Medulla oblongata (tissue), 1 donor: Measurements from ENCODE around the gene CETN3.
"Not testable (repeated sequence)": the region's sequence is repeated elsewhere in the genome, so short reads cannot be mapped to it uniquely, and the experiment has no call there.

Source experiments
- DNase-seq: peaks from one replicate; pipeline ENCODE4 v3.0.0-alpha.2; 2015; ENCODE audit errors: extremely low spot score

Gene CETN3

DNA sequence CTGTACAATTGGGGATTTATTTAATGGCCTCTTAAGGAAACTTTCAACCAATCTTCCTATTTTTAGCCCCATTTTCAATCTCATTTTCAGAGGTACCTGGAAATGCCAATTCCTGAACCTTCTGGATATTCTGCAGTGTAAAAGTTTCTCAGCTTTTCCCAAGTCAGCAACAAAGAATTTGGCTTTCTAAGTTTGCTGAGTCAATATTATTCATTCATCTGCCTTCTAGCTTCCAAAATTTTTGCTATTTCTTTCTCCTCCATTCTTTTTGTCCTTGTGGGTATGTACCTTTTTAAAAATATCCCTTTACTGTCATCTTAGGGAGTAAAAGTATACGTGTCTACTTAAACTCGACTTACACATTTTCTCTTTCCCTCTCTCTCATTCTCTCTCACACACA is 25.7 kb downstream of the CETN3 start:
- no peak for DNase-seq

DNA sequence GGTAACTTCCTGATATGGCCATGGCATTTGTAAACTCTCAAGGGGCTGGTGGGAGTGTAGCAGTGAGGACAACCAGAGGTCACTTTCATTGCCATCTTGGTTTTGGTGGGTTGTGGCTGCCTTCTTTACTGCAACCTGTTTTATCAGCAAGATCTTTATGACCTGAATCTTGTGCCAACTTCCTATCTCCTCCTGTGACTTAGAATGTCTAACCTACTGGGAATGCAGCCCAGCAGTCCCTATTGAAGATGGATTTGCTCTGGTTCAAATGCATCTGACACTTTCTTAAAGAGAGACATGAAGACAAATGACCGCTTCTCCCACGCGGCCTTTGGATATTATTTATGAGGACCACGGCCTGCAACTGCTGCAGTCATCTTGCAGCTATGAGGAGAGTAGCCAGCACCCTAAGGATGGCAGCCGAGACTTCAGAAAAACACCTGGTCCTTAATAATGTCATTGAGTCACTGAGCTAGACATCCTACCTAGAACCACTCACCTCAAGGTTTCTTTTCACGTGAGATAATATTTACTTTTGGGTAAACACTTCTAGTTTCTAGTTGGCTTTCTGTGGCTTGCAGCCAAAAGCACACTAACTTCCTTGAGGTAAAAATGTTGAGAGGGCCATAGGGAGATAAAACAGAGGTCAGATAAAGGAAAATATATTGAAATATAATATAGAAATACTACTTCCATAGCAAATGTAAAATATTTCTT is 28.2 kb downstream of the CETN3 start:
- no peak for DNase-seq

DNA sequence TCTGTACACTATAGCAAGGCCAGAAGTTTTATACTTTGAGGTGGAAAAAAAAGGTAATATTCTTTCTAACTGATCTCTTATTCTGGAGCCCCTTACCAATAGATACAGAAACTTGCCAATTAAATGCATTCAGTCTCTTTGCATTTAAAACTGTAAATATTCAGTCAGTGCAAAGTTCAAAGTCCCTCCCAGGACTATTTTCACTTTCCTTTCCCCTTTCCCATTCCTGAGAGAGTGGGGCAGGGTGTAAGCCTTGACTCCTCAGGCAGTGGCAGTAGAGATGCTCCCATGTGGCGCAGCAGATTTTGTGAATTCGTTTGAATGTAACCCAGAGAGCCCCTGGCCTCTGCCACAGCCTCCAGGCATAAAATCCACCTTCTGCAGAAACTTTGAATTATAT is 29.9 kb downstream of the CETN3 start:
- no peak for DNase-seq

DNA sequence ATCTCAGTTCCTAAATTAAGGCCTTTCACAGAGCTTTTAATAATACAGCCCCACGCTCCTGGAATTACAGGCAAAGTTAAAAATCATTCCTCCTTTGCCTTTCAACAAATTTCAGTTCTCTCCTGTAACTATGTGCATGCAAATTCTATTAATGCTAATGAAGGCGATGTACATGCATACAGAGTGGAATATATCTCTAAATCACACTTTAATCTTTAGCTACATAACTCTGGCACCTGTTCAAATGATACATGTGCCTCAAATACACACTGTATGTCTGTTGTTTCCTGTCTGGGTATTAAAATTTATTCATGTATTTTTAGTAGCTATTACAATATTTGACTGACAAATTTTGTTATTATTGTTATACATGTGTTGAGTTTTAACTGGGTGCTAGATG is 30.8 kb downstream of the CETN3 start:
- DNase-seq = no peak

DNA sequence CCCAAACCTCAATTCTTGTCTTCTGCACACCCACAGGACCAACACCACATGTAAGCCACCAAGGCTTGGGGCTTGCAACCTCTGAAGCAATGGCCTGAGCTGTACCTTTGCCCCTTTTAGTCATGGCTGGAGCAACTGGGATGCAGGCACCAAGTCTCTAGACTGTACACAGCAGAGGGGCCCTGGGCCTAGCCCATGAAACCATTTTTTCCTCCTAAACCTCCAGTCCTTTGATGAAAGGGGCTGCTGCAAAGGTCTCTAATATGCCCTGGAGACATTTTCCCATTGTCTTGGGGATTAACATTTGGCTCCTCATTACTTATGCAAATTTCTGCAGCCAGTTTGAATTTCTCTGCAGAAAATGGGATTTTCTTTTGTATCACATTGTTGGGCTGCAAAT is 38.3 kb downstream of the CETN3 start:
- DNase-seq = not testable (repeated sequence)

DNA sequence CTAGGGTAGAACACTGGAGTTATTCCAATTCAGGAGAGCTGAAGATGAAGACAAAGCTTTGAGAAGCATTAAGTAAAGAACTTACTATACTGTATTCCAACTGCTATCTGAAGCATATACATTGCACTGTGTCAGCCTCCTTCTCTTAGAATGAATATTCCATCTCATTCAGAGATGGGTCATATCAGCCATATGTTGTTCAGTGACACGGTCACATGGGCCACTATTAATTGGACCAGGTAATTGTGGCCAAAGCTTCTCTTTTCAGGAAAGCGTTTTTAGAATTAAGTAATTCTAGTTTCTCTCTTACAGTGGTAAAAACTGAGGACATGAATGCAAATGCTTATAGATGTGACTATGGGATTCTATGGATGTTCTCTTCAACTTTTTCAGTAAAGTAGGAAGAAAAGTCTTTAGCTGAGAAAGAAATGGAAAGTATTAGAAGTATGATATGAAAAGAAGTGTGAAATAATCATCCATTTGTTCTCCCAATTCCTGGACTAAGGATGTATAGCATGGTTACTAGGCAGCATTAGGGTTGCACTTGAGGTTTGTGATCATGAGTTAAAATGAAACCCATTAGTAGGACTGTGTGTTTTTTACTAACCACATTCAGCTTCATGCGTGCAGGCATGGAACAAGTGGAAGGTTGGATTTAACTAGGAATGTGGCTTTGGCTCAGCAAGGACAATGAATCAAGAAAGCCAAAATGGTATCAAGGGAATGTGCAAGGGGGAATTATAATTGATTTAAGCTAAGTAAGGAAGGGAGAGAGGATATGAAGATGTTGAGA is 40.9 kb downstream of the CETN3 start:
- no peak for DNase-seq

DNA sequence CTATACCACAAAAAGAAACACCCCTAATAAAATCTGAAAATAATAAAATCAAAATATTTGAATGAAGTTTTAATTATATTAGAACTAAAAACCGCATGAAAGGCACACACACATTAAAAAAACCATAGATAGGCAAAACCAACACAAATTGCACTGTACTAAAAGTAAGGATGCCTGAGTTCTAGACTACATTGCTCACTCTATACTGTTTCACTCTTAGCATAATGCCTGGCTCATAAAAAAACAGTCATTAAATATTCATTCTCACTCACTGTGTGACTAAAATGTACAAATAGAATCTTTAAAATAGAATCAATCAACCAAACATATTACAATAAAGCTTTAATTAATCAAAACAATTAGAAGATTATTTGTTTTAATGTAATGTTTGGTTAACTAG is 41.7 kb downstream of the CETN3 start:
- no peak for DNase-seq

DNA sequence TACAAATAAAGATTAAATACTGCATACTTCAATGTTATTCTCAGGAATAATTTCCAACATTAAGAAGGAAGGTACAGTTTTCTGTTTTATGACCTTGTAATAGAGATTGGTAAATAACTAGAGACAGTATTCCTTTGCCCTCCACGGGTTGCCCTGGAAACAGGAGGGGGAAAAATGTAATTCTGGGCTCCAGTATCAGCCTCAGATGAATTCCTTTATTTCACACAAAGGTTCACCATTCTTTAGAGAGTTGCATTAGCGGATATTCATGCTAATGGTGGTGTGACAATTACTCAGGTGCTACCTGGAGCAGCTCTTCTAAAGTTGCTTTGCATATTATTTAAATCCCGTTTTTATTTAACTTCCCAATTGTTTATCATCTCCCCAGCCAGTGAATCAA is 42.6 kb downstream of the CETN3 start:
- no peak for DNase-seq

DNA sequence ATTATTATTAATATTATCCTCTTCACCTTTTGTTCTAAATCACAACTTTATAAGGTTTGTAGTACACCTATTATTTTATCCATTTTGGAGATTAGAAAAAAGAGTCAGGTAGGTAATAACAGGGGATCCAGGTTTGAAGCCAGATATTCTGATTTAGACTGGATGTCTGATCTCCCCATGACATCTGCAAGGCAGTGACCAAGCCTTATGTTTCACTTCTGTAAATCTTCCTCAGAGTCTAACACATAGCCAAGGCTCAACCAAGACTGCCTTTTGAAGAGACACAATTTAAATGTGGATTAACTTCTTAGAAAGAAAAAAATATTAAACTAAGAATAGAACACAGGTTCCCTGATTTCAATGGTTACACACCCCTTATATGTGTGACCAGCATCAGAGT is 44.2 kb downstream of the CETN3 start:
- no peak for DNase-seq

DNA sequence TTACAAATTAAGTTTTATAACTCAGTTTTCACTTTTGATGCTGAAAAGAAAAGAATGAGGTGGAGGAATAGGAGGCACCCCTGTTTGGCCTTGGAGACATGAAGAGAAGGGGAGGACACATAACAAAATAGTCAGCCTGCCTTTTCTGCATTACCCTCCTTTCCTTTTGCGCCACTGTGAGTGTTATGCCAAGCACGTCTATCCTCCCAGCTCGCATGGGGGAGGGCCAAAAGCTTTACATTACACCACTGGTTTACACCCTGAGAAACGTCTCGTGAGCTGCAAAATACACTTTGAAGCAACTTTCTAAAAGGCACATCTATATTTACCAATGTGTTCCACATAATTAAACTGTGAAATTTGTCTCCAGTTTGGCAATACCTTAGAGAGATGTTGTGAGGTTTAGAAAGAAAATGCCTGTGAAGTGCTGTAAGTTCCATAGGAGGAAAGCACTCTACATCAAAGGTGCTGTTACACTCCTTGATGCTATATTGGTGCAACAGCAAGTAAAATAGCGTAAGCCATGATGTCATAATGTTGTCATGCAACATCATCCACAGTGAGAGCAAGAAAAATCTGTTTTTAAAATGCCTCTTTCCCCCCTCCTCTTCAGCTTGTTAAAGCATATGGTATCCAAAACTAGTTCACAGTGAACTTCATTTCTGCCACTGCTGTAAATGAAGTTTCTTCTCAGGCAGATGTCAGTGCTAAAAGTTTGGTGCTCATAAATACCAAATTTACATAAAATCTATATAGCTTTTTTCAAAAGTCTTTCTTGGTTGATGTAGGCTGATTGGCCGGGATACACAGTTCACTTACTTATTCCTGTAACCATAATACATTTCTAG is 50.3 kb downstream of the CETN3 start:
- no peak for DNase-seq

DNA sequence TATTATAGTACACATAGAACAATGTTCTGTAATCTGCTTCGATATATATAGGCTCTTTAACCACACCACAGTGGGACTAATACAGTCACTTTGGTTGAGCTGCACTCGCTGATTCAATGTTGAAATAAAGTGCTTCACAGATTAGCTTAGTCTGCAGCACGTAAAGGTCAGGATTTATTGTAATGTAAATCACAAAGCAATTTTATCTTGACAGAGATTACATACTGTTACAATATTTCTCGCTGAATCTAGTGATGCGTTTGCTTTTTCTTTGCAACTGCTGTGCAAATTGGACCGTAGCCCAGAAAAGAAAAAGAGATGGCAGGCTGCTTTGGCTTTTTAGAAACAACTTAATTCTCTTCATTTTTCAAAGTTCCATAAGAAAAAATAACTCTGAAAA is 52.9 kb downstream of the CETN3 start:
- peak; percentile 31 for DNase-seq

DNA sequence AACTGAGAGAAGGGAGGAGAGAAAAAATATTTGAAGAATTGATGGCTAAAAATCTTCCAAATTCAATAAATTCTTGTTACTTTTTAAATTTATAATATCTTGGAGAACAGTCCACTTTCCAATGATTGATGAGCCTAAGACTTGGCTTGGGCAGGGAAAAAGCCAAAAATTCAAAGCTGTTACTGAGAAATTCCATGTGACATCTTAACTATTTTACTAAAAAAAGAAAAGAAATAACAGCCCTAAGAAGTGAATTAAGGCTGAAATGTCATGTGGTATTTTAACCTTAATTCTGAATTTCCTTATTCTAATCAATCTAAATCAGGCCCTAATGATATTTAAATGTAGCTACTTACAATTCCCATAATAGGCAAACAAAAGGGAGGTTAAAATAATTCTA is 53.4 kb downstream of the CETN3 start:
- no peak for DNase-seq

DNA sequence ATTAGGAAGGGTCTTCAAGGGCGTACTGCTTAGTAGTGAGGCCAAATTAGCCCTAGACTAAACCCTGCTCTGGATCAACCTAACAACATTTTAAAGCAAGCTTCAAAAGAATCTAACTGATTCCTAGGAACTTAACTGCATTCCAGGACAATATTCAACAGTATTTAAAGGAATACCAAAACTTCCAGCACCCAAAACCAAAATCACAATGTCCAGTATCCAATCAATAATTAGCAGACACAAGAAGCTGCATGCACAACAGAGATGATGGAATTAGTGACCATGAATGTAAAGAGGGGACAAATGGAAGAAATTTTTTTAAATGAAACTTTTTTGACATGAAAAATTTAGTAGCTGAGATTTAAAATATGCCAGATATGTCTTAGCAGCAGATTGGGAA is 53.9 kb downstream of the CETN3 start:
- DNase-seq = no peak

DNA sequence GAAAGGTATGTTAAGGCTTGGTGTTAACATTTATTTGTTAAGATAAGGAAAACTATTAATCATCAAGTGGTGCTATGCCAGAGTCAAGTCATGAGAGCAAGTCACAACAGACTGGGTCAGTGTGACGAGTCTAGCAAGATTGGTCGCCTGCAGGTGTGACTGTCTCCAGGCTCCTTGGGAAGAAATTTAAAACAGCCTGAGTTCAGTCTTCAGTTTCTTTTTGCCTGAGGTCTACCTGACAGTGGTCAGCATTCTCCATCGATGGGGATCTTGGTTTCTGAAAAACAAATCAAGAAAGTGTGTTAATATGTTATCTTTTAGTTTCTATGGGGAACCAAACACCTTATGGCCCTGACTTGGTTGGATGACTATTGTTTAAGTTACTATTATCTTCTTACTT is 56.3 kb downstream of the CETN3 start:
- no peak for DNase-seq

DNA sequence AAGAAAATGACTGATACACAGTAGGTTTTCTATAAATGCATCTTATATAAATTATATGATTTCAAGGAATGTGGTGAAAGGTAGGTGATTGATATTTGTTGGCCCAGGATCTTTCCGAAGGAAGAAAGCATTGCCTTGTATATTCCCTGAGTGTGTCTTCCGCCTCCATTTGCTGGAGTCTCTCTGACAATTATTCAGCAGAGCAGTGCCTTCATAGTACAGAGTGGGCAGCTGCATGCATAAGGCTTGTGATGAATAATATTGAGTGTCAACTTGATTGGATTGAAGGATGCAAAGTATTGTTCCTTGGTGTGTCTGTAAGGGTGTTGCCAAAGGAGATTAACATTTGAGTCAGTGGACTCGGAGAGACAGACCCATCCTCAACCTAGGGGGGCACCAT is 58.5 kb downstream of the CETN3 start:
- no peak for DNase-seq

DNA sequence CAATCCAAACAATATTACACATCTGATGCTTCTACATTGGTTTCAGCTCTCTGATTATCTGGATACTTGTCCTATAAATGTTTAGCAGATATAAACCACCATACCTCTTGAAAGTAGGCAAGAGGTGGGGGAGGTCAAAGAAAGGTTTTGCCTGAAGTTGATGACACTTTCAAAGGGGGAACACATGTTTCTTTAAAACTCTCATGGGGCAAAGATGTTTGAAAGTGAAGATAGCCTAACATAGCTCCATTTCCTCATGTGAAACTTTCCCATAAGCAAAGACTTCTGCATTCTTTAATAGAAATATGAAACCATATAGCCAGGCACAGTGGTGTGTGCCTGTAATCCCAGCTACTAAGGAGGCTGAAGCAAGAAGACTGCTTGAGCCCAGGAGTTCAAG is 62.1 kb downstream of the CETN3 start:
- no peak for DNase-seq

DNA sequence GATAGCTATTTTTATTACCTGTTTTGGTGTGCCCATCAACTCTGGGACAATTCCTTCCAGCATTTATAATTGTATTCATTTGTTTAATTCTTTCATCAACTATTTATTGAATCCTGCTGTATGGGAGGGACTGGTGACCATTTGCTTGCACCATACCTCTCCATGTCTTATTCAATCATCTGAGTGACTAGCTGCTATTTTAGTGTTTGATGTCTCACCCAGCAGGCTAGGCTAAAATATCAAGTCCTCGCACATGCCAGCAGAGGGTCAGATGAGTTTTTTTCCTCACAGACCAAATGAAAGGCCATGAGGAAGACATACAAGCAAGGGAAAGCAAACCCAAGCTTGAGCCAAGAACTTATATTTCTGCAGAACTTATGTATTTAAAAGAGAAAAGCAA is 63.9 kb downstream of the CETN3 start:
- no peak for DNase-seq

DNA sequence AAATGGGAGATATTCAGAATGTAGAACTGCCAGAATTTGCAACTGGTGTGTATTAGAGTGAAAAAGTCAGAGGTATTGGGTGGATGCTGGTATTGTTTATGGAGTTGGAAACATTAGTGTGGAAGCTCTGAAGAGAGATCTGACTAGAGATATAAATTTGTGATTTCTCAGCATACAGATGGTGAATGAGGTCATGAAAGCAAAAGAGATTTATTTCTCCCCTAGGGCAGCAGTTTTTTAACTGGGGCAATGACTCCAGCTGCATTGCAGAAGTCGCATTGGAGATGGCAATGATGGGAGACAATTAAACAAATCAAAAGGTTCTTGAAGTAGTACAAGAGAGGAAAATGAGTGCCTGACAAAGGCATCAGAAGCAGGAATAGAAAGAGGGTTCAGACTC is 64.9 kb downstream of the CETN3 start:
- no peak for DNase-seq

DNA sequence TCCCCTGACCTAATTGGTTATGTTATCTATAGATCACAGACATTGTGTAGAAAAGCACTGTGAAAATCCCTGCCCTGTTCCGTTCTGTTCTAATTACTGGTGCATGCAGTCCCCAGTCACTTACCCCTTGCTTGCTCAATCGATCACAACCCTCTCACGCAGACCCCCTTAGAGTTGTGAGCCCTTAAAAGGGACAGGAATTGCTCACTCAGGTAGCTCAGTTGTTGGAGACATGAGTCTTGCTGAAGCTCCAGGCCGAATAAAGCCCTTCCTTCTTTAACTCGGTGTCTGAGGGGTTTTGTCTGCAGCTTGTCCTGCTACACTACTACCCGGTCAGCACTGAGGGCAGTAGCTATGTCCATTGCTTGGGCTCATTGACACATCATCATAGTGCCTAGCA is 65.8 kb downstream of the CETN3 start:
- not testable (repeated sequence) for DNase-seq

DNA sequence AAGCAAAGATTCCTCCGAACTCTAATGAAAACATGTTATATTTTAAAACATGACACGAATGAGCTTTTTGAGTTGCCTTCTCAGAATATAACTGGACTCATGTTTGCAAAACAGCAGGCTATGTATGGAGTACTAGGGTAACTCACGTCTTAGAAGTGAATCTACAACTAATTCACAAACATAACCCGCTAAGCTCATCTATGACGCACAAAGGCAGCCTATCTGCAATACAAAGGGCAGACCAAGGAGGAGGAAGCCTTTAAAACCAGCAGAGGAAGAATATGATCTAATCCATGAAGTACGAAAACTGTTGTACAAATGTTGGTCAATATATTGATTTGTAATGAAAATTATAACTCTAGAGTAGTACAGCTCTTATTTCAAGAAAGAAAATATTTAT is 67.0 kb downstream of the CETN3 start:
- no peak for DNase-seq
